LNCaP clone FGC (cell line): ENCODE measurements around the gene ANGEL1.

ENCODE experiments used
- DNase-seq: peaks from one replicate; pipeline ENCODE4 v3.0.0-alpha.2; 2011; ENCODE audit warnings: low read depth
- H3K4me3 ChIP-seq: 2 replicates; pipeline ENCODE4 v1.5.1; 2011; ENCODE audit warnings: mild to moderate bottlenecking, low read depth, low read length, control low read depth
- TF ChIP-seq, protein P1 (sequence below): IDR thresholded peaks from 2 replicates; pipeline ENCODE4 v1.5.1; 2012; ENCODE audit warnings: mild to moderate bottlenecking; ENCODE audit not compliant: control insufficient read depth, insufficient read depth; ENCODE audit errors: extremely low read depth

The ANGEL1 gene

GRCh38 chr14:76775695-76776427, 36.8 kb downstream of the ANGEL1 start:
- no peak for DNase-seq
- TF ChIP-seq, protein P1, sequence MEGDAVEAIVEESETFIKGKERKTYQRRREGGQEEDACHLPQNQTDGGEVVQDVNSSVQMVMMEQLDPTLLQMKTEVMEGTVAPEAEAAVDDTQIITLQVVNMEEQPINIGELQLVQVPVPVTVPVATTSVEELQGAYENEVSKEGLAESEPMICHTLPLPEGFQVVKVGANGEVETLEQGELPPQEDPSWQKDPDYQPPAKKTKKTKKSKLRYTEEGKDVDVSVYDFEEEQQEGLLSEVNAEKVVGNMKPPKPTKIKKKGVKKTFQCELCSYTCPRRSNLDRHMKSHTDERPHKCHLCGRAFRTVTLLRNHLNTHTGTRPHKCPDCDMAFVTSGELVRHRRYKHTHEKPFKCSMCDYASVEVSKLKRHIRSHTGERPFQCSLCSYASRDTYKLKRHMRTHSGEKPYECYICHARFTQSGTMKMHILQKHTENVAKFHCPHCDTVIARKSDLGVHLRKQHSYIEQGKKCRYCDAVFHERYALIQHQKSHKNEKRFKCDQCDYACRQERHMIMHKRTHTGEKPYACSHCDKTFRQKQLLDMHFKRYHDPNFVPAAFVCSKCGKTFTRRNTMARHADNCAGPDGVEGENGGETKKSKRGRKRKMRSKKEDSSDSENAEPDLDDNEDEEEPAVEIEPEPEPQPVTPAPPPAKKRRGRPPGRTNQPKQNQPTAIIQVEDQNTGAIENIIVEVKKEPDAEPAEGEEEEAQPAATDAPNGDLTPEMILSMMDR, result no peak

GRCh38 chr14:76774821-76775694, 37.6 kb downstream of the ANGEL1 start:
- no peak overlapping the region for H3K4me3 ChIP-seq
- no peak for DNase-seq
- TF ChIP-seq, protein P1, result no peak

More at GRCh38 chr14:76775695-76776427, 36.8 kb downstream of the ANGEL1 start:
- no peak overlapping the region for H3K4me3 ChIP-seq

GRCh38 chr14:76773956-76774820, 38.5 kb downstream of the ANGEL1 start:
- H3K4me3 ChIP-seq, result no peak overlapping the region
- TF ChIP-seq, protein P1, result no peak
- no peak for DNase-seq

DNA sequence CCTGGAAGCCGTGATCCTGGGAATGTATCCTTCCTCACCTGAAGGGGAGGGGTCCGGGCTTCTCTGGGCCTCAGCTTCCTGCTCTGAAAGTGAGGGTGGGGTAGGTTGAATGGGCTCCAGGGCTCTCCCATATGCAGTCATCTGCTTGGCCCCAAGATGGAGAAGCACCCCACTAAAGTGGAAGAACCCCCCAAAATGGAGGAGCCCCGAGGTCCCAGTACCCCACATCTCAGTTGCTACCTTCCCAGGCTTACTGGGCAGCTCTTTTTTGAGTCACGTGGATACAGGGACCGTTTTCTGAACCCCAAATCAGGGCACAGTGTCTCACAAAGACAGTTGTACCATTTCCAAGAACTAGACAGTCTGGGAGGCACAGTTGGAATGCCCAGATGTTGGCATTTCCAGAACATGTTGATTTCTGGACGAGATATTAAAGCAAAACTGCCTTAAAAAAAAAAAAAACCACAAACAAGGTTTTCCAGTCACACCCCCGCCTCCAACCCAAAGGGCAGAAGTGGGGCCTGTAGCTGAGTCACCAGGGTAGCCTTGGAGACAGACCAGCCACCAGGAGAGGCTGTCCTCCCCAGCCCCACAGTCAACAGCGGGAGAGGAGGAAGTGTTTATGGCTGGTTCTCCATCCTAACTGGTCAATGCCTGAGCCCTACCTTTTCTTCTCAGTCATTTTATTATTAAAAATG, 39.3 kb downstream of the ANGEL1 start:
- DNase-seq, result no peak
- H3K4me3 ChIP-seq, result no peak overlapping the region
- TF ChIP-seq, protein P1, result no peak

GRCh38 chr14:76772300-76773187, 40.1 kb downstream of the ANGEL1 start:
- TF ChIP-seq, protein P1, result no peak
- no peak for DNase-seq
- H3K4me3 ChIP-seq, result no peak overlapping the region
